HG03457 (cell line): ENCODE results near the gene ZNF213.

Experiments
- ATAC-seq: cut with Tn5 transposase; IDR thresholded peaks from one replicate; pipeline ENCODE4 v1.9.1; 2021; ENCODE audit warnings: moderate number of reproducible peaks; ENCODE audit not compliant: unreplicated experiment

ZNF213 gene

DNA sequence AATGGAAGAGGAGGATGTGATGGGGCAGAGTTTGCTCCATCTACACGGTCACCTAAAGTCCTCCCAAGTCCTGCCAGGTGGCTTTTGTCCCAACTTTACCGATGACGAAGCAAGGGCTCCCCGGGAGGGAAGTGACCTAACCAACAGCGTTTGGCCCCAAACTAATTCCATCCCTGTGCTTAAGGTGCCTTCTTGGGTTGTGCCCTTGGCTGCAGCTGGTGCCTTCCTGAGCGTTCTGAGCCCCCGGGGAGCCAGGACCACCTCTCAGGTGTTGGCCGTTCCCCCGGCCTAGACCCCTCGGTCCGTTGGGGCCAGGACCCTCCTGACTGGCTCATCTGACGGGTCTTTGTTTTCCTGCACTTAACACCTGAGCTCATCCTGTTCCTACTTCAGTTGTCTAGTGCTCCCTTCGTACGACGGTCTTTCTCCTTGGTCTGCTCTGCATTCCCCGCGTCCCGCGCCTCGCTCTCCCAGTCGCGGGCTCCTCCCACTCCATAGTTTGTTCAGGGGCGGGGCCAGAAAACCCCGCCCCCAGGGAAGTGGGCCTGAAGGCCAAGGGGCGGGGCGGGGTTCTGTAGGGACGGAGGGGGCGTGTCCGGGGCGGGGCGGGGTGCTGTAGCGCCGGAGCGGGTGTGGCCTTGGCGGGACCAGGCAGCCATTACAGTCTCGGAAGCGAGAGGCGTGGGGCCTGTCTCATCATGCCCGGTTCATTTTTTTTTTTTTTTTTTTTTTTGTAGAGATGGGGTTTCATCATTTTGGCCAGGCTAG, 34.9 kb upstream of the ZNF213 start:
- no peak for ATAC-seq

DNA sequence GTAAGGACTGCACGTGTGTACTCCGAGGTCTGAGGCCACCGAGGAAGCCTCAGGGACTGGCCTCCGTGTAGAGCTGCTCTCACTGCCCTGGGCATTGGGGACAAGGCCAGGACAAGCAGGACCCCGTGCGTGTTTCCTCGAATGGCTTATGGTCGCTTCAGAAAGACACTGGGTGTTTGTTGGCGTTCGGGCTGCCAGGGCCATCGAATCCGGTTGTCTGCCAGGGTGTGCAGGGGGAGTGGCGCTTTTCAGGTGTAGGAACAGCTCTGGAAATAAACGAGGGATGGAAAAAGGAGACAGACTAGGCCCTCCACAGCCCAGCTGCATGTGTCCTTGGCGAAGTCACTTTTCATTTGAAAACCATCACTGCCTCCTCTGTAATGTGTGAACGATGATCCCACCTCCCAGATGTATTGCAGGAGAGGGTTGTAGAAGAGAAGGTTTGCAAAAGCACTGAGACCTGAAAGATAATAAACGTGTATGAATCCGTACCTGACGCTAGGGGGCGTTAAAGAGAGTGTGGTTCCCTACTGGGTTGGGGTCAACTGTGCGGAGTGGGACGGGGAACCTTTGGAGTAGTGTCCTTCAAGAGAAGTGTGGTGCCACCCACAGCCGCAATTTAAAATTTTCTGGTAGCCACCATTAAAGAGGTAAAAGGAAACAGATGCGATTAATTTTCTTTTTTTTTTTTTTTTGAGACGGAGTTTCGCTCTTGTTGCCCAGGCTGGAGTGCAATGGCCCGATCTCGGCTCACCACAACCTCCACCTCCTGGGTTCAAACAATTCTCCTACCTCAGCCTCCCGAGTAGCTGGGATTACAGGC, 33.6 kb upstream of the ZNF213 start:
- ATAC-seq = no peak

DNA sequence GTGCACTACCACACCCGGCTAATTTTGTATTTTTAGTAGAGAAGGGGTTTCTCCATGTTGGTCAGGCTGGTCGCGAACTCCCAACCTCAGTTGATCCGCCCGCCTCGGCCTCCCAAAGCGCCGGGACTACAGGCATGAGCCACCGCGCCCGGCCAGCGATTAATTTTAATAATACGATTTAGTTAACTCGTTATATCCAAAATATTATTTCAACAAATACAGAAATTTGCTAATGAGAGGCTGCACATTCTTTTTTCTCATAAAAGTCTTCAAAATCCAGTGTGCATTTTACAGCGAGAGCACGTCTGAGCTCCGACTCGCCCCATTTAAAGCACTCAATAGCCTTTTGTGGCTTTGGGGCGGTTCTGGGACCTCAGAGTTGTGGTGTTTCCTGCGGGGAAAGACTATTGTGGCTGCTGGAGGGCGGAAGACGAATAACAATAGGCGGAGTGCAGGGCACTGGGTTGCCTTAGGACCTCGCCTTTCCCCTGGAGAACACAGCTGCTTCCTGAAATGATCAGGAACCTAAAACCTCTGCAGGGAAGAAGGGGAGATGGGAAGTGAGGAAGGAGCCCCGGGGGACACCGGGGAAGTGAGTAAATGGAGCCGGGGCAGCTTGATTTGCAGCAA, 32.9 kb upstream of the ZNF213 start:
- ATAC-seq = no peak

DNA sequence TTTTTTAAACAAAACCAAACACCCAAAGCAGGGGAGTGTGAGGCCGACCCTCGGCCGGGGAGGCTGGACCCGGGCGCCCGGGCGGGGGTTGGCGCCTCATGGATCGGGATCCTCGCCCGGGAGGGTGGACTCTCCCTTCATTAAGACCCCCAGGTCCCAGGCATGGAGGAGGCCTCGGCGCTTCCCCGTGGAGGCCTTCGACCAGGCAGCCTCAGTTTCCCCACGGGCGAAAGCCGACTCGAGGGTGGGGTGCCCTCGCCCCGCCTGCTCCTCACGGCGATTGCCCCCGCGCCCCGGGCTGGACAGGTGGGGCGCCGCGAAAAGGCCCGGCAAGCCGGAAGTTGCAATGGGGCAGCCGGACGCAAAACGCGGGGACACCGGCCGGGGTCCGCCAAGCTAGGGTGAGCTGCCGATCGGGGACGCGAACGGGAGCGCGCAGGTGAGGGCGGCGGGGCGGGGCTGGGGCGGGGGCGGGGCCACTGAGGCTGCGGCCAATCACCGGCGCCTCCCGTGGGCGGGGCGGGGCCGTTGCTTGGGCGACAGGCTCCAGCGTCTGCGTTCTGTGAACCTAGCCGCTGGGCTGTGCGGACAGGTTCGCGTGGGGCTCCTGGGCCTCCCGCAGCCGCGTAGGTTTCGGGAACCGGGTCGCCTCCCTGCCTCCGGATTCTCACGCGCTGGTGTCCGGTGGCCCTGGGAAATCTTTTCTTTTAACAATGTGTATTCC, 28.5 kb upstream of the ZNF213 start:
- peak; percentile 63 for ATAC-seq

DNA sequence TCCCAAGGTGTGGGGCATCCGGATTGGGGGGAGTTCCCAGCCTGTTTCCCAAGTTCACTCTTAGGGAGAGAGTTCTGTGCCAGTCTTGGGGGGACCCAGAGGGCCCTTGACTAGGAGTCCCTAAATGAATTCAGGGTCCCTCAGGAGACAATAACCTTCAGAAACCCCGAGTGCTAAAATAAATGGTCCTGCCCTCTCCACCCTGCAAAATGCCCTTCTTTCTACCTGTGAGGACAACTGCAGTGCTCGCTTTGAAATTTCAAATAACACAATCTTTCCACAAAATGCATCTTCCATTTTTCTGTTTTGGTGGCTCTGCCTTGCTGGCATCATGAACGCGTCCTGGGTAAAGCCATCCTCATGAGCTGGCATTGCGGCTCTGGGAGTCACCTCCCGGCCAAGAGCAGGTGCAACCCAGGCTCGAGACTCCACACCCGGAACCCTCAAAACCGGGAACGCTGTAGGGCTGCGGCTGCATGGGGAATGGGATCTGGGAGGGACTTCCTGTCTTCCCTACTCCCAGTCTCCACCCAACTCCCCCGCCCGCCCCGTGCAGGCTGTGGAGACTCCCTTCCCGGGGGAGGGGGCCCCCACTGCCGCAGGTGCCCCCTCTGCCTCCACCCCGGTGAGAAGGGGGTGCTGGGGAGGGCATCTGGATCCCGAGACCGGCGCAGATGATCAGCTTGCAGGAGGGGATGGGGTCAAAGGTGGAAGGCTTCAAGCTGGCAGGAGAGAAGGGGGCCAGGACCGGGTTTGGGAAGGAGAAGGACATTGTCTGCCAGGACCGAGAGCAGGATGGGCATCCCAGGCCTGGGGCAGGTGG, 22.6 kb upstream of the ZNF213 start, which contains the start of gene ZNF205:
Gene ZNF205, plus strand, starts transcription at position 529 of the 823 bp plus-strand sequence. CDS start 845 bp downstream, outside the sequence.
- no peak for ATAC-seq

DNA sequence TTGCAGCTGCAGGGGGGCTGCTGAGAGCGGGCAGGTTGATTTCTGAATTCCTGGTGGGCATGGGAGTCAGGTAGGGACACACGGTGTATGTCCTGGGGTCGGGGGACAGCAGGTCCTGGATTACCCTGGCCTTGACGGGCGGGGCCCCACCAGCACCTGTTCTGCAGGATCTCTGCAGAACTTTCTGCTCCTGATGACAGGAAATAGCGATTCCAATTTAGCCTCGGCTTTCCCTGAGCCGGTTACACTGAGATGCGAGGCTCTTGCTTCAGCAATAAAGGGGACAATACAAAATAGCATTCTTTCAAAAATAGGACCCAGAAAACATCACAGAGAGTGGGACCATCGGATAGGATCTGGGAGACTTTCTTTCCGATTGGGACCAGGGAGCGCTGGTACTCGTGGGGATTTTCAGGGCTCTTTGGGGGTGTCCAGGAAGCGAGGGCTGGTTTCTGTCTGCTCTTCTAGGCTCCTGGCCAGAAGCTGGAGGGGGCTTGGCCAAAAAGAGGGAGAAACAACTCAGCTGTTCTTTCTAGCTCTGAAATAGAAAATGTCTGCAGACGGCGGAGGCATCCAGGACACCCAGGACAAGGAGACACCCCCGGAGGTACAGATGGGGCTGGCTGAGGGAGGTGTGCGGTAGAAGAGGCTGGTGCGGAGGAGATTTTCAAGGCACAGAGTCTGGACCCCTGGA, 21.8 kb upstream of the ZNF213 start:
- no peak for ATAC-seq

DNA sequence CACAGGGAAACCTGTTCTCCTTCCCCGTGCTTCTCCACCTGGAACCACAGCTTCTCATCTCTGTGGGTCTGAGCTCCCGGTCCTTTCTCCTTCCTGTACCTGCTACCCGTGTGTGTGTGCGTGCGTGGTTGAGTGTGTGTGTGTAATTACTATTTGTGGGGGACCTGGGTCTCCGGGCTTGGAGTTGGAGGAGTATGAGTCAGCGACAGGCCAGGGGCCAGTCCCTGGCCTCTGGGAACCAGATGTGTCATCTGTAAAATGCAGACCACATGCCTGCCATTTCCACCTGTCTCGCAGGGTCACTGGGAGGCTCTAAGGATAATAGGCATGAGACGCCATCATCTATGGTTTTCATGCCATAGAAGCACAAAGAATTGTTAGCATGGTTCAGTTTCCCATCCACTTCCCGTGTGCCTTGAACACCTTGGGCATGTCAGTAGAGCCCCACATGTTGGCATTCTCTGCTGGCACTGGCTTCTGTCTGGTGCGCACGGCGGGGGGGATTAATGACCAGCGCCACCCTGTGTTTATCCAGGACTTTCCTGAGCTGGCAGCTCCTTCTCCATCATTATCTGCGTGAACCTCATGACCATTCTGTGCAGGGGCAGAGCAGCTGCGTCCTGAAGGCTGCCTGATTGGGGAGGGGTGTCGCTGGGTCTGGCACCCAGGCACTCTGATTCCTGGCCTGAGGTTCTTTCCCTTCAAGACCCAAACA, 20.9 kb upstream of the ZNF213 start:
- ATAC-seq = no peak

DNA sequence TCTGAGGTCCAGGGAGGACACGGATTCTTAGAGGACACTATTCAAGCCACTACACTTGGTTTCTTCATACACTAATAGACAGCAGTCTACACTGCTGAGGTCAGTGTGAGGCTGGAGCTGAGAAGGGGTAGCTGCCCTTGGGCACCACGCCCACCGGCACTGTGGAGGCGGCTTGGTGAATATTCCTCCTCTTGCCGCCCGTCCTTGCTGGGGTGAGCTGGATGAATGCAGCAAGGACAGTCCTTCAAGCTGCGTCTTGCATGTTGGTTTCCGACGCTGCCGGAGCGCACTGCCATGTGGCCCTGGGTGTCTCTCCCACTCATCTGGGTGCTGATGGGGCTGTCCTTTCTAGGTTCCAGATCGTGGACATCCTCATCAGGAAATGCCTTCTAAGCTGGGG, 19.8 kb upstream of the ZNF213 start:
- ATAC-seq = no peak

DNA sequence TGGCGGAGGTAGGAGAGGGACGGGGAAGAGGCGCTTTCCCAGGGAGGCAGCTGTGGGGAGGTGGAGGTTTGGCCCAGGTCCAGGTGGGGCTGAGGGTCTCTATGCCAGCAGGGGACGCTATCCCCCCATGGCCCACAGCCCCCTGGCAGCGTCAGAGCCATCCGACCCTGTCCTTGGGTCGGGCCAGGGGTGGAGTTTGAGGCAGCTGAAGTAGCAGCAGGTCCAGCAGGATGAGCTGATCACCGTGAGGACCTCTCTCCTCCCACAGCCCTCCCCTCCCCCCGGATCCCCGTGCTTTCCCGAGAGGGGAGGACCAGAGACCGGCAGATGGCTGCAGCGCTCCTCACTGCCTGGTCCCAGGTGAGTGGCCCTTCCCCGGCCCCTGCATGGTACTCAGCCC, 19.3 kb upstream of the ZNF213 start:
- no peak for ATAC-seq

DNA sequence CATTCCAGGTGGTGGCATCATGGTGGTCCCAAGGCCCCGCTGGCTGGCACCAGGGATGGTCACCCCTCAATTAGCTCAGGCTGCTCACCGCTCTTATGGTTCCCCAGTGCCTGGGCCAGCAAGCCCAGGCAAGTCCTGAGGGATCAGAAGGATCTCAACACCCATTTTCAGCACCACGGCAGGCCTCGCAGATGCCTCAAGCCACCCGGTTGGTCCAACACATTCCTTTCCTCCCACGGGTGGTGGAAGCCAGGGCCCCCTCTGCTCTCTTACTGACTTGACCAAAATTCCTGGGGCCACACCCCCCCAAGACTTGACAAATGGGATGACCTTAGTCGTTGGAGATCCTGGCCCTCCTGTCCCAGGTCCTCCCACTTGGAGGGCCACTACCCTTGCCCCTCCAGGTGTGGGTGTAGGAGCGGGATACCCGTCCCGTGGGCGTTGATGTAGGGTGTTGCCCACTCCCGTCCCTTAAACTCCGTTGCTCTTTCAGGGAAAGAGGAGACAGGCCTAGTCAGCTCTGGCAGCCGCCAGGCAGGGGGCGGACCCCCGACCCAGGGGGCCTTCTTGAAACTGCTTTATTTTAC, 16.5 kb upstream of the ZNF213 start:
- ATAC-seq = no peak

DNA sequence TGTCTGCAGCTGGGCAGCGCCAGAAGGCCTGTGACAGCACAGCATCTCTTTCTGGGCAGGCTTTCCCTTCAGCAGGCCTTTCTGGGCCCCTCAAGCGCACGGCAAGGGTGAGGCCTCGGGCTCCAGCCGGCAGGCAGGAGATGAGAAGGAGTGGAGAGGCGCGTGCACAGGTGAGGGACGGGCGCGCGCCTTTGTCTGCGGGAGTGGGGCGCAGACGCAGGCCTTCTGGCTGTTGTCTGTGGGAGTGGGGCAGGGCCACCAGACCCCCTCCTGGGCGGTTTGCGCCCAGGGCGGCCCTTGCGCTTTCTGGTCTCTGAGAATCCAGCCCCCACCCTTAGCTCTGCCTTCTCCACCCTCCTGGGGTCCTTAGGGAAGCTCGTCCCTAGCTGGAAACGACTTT, 16.0 kb upstream of the ZNF213 start:
- ATAC-seq = no peak

DNA sequence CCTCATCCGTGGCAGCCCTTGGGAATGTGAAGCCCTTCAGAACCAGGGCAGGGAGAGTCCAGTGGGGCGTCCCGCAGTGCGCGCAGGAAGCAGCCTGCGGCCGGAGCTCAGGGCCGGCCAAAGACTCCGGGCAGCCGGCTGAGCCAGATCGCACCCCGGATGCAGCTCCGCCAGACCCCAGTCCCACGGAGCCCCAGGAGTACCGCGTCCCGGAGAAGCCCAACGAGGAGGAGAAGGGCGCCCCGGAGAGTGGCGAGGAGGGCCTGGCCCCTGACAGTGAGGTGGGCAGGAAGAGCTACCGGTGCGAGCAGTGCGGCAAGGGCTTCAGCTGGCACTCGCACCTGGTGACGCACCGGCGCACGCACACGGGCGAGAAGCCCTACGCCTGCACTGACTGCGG, 15.5 kb upstream of the ZNF213 start:
- ATAC-seq = no peak

DNA sequence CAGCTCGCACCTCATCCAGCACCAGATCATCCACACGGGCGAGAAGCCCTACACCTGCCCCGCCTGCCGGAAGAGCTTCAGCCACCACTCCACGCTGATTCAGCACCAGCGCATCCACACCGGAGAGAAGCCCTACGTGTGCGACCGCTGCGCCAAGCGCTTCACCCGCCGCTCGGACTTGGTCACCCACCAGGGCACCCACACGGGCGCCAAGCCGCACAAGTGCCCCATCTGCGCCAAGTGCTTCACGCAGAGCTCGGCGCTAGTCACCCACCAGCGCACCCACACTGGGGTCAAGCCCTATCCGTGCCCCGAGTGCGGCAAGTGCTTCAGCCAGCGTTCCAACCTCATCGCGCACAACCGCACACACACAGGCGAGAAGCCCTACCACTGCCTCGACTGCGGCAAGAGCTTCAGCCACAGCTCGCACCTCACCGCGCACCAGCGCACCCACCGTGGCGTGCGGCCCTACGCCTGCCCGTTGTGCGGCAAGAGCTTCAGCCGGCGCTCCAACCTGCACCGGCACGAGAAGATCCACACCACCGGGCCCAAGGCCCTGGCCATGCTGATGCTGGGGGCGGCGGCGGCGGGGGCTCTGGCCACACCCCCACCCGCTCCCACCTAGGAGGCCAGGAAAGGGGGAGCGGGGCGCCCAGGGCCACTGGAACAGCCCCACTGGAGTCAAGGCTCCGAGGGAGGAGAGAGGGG, 15.0 kb upstream of the ZNF213 start:
- no peak for ATAC-seq

DNA sequence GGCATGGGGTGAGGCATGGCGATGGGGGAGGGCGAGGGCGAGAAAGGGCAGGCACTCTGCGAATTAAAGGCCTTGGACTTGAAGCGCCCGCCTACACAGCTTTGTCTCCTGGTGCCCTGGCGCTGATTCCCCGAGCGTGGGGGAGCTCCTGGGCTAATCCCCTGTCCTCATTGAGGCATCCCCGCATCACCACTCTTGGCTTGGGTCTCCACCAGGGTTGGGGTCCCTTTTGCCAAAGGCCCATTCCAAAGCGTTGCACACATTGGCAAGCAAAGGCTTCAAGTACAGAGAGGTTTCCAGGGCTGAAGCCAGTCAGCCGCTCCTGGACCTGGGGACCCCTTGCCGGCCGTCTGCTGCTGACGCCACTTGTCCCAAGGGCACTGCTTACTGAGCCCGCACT, 14.4 kb upstream of the ZNF213 start:
- ATAC-seq = no peak

DNA sequence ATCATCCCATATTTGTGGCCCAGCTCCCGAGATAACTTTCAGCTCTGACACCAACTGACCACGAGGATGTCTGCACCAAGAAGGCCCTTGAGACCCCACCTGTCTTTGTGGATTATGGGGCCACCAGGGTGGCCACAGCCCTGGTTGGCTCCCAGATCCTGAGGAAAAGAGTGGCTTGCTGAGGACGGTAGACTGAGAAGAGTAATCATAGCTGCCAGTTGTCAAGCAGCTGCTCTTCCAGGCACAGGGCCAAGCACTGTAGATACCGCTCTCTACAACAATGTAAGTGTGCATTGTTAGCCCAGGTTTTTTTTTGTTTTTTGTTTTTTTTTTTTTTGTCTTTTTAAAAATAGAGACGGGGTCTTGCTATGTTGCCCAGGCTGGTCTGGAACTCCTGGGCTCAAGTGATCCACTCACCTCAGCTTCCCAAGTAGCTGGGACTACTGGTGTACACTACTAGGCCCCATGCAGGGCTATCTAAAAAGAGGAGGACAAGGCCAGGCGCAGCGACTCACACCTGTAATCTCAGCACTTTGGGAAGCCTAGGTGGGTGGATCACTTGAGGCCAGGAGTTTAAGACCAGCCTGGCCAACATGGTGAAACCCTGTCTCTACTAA, 12.9 kb upstream of the ZNF213 start:
- no peak for ATAC-seq

DNA sequence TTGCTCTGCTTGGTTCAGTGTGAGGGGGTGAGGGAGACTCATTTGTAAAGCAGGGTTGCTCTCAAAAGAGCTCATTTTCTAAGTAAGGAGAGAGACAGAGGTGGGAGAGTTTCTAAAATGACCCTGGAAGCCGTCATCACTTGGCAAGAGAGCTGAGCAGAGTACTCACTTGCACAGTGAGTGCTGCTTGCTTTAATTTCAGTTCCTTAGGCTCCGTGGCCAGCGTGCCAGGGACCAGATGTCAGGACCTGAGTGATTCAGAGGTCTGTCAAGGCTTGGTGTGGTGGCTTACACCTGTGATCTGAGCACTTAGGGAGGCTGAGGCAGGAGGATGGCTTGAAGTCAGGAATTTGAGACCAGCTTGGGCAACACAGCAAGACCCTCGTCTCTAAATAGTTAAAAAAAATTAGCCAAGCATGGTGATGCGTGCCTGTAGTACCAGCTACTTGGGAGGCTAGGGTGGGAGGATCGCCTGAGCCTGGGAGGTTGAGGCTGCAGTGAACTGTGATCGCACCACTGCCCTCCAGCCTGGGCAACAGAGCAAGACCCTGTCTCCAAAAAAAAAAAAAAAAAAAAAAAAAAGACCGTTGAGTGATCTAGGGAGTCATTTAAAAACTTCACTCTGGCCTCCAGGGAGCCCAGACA, 11.8 kb upstream of the ZNF213 start:
- ATAC-seq = no peak
